NT2/D1 (cell line): ENCODE data around the gene BATF.

Source experiments
- SUZ12 ChIP-seq: IDR thresholded peaks from 2 replicates; pipeline ENCODE4 v1.6.1; 2011; ENCODE audit not compliant: insufficient read length, insufficient read depth; ENCODE audit errors: extremely low read depth
- ZNF274 ChIP-seq: IDR thresholded peaks from 2 replicates; pipeline ENCODE4 v1.6.1; 2011; ENCODE audit warnings: mild to moderate bottlenecking, low read depth, low read length

GRCh38 chr14:75578102-75578785, 56.0 kb downstream of the BATF start, which contains the start of gene FLVCR2:
- no peak for TF ChIP-seq ZNF274
- TF ChIP-seq SUZ12 = no peak
